ENCODE measurements around the gene DMXL1. TPM values are rescaled to one million over a fixed set of nuclear protein-coding genes. Genes with fewer than 3 reads are reported as not detected.

Gene DMXL1, protein sequence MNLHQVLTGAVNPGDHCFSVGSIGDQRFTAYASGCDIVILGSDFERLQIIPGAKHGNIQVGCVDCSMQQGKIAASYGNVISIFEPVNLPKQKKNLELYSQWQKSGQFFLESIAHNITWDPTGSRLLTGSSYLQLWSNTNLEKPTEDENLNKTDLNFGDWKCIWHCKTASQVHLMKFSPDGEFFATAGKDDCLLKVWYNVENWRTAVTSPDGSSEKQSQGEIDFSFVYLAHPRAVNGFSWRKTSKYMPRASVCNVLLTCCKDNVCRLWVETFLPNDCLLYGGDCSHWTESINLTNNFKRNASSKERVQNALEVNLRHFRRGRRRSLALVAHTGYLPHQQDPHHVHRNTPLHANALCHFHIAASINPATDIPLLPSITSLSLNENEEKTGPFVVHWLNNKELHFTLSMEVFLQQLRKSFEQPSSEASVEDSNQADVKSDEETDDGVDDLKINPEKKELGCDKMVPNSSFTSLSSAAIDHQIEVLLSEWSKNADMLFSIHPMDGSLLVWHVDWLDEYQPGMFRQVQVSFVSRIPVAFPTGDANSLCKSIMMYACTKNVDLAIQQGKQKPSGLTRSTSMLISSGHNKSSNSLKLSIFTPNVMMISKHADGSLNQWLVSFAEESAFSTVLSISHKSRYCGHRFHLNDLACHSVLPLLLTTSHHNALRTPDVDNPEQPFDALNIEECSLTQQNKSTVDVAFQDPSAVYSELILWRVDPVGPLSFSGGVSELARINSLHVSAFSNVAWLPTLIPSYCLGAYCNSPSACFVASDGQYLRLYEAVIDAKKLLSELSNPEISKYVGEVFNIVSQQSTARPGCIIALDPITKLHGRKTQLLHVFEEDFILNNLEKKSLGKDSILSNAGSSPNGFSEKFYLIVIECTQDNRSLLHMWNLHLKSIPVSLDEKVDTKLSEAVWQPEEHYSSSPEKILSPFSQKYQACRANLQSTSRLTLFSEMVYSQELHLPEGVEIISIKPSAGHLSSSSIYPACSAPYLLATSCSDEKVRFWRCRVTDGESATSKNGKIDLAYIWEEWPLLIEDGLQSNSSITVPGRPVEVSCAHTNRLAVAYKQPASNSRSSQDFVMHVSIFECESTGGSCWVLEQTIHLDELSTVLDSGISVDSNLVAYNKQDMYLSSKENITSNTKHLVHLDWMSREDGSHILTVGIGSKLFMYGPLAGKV (N-terminal part only)
- total RNA-seq = 100 to 1,000 TPM in 1 of 4 donors, 10 to 100 TPM in 3; 50.8 to 106 (median 66.9) TPM
- polyA plus RNA-seq = 10 to 100 TPM in 2 of 3 donors, 1 to 10 TPM in 1; 6.7 to 12.6 (median 10.0) TPM

DNA sequence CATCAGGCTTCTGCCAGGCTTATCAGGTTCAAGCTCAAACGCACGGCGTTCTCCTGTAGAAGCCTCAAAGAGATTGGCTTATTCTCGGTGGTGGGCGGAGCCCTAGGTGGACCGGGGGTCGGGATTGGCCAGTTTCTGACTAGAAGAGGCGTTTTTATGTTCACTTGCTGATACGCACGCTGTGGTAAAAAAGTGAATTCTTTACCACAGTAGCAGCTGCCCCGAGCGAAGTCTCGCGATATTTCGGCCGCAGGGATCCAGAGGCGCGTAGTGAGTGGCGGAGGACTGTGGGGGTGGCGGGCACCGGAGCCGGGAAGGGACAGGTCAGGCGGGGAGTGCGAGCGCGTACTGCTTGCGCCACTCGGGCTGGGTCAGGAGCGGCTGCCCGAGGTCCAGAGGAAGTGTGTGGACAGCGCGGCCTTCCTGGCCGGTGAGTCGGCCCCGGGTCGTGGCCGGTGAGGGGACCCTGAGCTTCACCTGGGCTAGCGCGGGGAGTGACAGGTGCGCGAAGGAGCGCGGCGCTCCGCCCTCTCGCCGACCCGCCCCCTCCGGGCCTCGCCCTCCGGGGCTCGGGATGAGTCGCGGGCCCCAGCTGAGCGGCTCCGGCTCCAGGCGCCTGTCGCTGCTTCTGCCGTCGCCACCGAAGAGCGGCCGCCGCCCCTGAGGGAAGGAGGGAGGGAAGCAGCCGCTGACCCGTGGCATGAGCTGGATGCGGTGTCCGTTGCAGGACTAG lies at the start of gene DMXL1:
Gene DMXL1 (plus strand): TSS at position 260 of the 733 bp plus-strand sequence. CDS start 483 bp downstream, outside the sequence.
- Histone ChIP-seq H3K36me3 (no peaks in the 10 kb centered on the region), H3K4me3 (peak within 1 kb of the TSS; percentile 83 to 95 (median 88)), H3K27ac (peak within 1 kb of the TSS; percentile 94 to 99 (median 97)), H3K9me3 (no peaks in the 10 kb centered on the region), H3K27me3 (no peaks in the 10 kb centered on the region), H3K4me1 (peaks cover 0 to 40% (median 21%) of the 10 kb centered on the region in 4 donors)
- TF ChIP-seq POLR2A (IDR thresholded peaks at IDR 0.05) (peak; percentile 57 to 79), EP300 (IDR thresholded peaks at IDR 0.05) (peak in 1 of 4 donors; percentile 47), POLR2AphosphoS5 (IDR thresholded peaks at IDR 0.05) (peak; percentile 88 to 94 (median 92))
- TF ChIP-seq, protein P1, sequence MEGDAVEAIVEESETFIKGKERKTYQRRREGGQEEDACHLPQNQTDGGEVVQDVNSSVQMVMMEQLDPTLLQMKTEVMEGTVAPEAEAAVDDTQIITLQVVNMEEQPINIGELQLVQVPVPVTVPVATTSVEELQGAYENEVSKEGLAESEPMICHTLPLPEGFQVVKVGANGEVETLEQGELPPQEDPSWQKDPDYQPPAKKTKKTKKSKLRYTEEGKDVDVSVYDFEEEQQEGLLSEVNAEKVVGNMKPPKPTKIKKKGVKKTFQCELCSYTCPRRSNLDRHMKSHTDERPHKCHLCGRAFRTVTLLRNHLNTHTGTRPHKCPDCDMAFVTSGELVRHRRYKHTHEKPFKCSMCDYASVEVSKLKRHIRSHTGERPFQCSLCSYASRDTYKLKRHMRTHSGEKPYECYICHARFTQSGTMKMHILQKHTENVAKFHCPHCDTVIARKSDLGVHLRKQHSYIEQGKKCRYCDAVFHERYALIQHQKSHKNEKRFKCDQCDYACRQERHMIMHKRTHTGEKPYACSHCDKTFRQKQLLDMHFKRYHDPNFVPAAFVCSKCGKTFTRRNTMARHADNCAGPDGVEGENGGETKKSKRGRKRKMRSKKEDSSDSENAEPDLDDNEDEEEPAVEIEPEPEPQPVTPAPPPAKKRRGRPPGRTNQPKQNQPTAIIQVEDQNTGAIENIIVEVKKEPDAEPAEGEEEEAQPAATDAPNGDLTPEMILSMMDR (IDR thresholded peaks at IDR 0.05) = no peak
- DNase-seq = peak; percentile 100
- intact Hi-C loops (cut with DNase I) = loop anchor here (1.0 to 10.0 kb wide), 5 partner anchors 82 to 384 kb away; partner anchors contain the start of genes DTWD2 and HSD17B4
- WGBS, 2 donors = 0% methylated on average over 68 of the region's 68 CpGs

DNA sequence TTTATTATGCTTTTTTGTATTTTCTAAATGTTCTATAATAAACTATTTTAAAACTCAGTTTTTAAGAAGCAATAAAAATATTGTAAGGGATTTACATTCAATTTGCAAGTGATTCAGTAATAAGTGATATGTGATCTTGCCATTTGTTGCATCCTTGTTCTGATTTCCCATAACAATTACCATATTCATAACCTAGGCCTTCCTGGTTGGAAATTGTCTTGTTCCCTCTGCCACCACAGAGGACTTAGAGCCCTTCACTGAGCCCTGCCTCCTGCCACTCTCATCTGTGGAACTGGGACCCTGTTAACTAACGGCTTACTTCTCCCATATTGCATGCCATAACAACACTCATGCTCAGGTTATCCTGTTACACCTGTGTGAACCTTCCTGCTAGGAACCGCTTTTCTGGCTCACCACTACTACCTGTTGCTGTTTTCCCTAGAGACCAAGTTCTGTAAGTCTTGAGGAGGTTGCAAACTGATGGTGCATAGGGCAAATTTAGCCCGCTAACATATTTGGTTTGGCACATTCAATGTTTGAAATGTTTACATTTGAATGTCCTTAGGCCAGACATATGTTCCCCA lies 49.6 kb upstream of the DMXL1 start:
- intact Hi-C loops (cut with DNase I) = no loop called here
- no peak overlapping the region for H3K4me3 ChIP-seq
- H3K36me3 ChIP-seq = no peaks in the 10 kb centered on the region
- H3K4me1 ChIP-seq = no peaks in the 10 kb centered on the region
- H3K27me3 ChIP-seq = no peaks in the 10 kb centered on the region
- 80 to 82% methylated on average over 3 of the region's 3 CpGs for WGBS, 2 donors
- no peak overlapping the region for H3K27ac ChIP-seq
- DNase-seq = no peak
- peaks cover 0 to 5% (median 2%) of the 10 kb centered on the region in 4 donors for H3K9me3 ChIP-seq
- TF ChIP-seq, protein P1 (IDR thresholded peaks at IDR 0.05) = no peak
- TF ChIP-seq EP300 (IDR thresholded peaks at IDR 0.05) (no peak), POLR2AphosphoS5 (IDR thresholded peaks at IDR 0.05) (no peak), POLR2A (IDR thresholded peaks at IDR 0.05) (no peak)

DNA sequence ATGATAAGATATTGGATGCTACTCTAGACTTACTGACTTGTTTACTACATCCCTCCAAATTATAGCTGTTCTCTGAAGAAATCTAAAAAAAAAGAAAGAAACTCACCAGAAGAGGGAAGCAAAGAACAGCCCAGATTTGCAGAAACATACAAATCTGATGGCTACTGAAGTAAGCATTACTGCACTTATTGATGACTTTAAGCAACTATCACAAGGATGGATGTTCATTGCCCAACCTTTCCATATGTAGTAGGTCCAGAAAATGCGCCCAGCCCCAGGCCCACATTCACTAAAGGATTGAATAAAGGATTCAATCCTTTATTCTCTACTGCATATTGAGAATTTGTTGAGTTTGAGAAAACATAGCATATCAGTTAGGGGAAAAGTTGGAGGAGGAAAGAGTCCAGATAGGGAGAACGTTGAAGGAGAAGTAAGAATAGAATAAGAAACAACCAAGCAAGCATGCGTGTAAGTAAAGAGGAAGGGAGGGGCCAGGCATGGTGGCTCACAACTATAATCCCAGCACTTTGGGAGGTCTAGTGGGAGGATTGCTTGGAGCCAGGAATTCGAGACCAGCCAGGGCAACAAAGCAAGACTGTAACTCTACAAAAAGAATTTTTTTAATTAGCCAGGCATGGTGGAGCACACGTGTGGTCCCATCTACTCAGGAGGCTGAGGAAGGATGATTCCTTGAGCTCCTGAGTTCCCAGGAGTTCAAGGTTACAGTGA lies 48.7 kb upstream of the DMXL1 start:
- H3K27ac ChIP-seq = no peak overlapping the region
- H3K36me3 ChIP-seq = no peaks in the 10 kb centered on the region
- no peaks in the 10 kb centered on the region for H3K27me3 ChIP-seq
- peaks cover 0 to 5% (median 2%) of the 10 kb centered on the region in 4 donors for H3K9me3 ChIP-seq
- no peak for DNase-seq
- no peak overlapping the region for H3K4me3 ChIP-seq
- 58 to 65% methylated on average over 5 of the region's 5 CpGs for WGBS, 2 donors
- H3K4me1 ChIP-seq = no peaks in the 10 kb centered on the region
- TF ChIP-seq, protein P1 (IDR thresholded peaks at IDR 0.05) = peak in 1 of 4 experiments; percentile 36
- TF ChIP-seq POLR2A (IDR thresholded peaks at IDR 0.05) (no peak), EP300 (IDR thresholded peaks at IDR 0.05) (no peak), POLR2AphosphoS5 (IDR thresholded peaks at IDR 0.05) (no peak)
- intact Hi-C loops (cut with DNase I) = no loop called here
